SJSA1 (cell line): ENCODE data around the gene RPS14. TPM values are rescaled to one million over a fixed set of nuclear protein-coding genes. Genes with fewer than 3 reads are reported as not detected.
"Not testable (repeated sequence)": the region's sequence is repeated elsewhere in the genome, so short reads cannot be mapped to it uniquely, and the experiment has no call there.

Experiments
- DNase-seq, 2 experiments: peaks; one replicate each; pipeline ENCODE4 v3.0.0-alpha.2; 2015 to 2020; ENCODE audit warnings: low spot score in 2 of 2, low read depth in 1 of 2
- H3K27ac ChIP-seq: fragments of 250-450 bp; sonication (Bioruptor Pico); 2 replicates; pipeline ENCODE4 v1.5.1; 2020; ENCODE audit warnings: mild to moderate bottlenecking, moderate library complexity
- H3K27me3 ChIP-seq: fragments of 250-450 bp; sonication (Bioruptor Pico); replicated peaks from 2 replicates; pipeline ENCODE4 v1.5.1; 2020; ENCODE audit warnings: mild to moderate bottlenecking, moderate library complexity
- H3K36me3 ChIP-seq: fragments of 250-450 bp; sonication (Bioruptor Pico); 2 replicates; pipeline ENCODE4 v1.5.1; 2020; ENCODE audit warnings: mild to moderate bottlenecking
- H3K4me1 ChIP-seq: fragments of 250-450 bp; sonication (Bioruptor Pico); replicated peaks from 2 replicates; pipeline ENCODE4 v1.6.1; 2021; ENCODE audit warnings: mild to moderate bottlenecking
- H3K4me3 ChIP-seq: fragments of 250-450 bp; sonication (Bioruptor Pico); 2 replicates; pipeline ENCODE4 v1.5.1; 2020; ENCODE audit warnings: mild to moderate bottlenecking
- H3K9me3 ChIP-seq: fragments of 250-450 bp; sonication (Bioruptor Pico); replicated peaks from 2 replicates; pipeline ENCODE4 v1.5.1; 2020; ENCODE audit warnings: mild to moderate bottlenecking
- total RNA-seq: library from RNA; depleted of rRNA; stranded (reverse); fragments of >200 nt; shearing (Covaris generic); gene quantifications from 2 replicates; pipeline ENCODE4 v1.2.3, GENCODE V29; 2014

RPS14 gene
- total RNA-seq, 1 experiment from 2014 or later = 2,445 TPM

GRCh38 chr5:150428978-150429377, 20.6 kb downstream of the RPS14 start:
- no peaks in the 10 kb centered on the region for H3K27me3 ChIP-seq
- no peak for DNase-seq
- no peak overlapping the region for H3K4me3 ChIP-seq
- H3K4me1 ChIP-seq = no peaks in the 10 kb centered on the region
- H3K9me3 ChIP-seq = no peaks in the 10 kb centered on the region
- H3K36me3 ChIP-seq = no peaks in the 10 kb centered on the region
- no peak overlapping the region for H3K27ac ChIP-seq

GRCh38 chr5:150428106-150428876, 21.2 kb downstream of the RPS14 start:
- no peak overlapping the region for H3K27ac ChIP-seq
- DNase-seq = no peak
- no peaks in the 10 kb centered on the region for H3K27me3 ChIP-seq
- no peaks in the 10 kb centered on the region for H3K4me1 ChIP-seq
- no peaks in the 10 kb centered on the region for H3K36me3 ChIP-seq
- H3K4me3 ChIP-seq = no peak overlapping the region
- H3K9me3 ChIP-seq = no peaks in the 10 kb centered on the region

GRCh38 chr5:150426165-150426564, 23.4 kb downstream of the RPS14 start:
- H3K4me3 ChIP-seq, H3K9me3 ChIP-seq, H3K27ac ChIP-seq, H3K27me3 ChIP-seq, DNase-seq, H3K4me1 ChIP-seq, H3K36me3 ChIP-seq: not testable (repeated sequence)

GRCh38 chr5:150422758-150423157, 26.8 kb downstream of the RPS14 start:
- H3K4me1 ChIP-seq = no peaks in the 10 kb centered on the region
- no peaks in the 10 kb centered on the region for H3K36me3 ChIP-seq
- H3K27ac ChIP-seq = no peak overlapping the region
- no peaks in the 10 kb centered on the region for H3K27me3 ChIP-seq
- H3K9me3 ChIP-seq = no peaks in the 10 kb centered on the region
- DNase-seq = no peak
- H3K4me3 ChIP-seq = no peak overlapping the region

- no peak overlapping the region for H3K4me3 ChIP-seq
- no peak overlapping the region for H3K27ac ChIP-seq
- DNase-seq = no peak
- H3K36me3 ChIP-seq = no peaks in the 10 kb centered on the region
- H3K27me3 ChIP-seq = no peaks in the 10 kb centered on the region
- H3K4me1 ChIP-seq = no peaks in the 10 kb centered on the region
- H3K9me3 ChIP-seq = no peaks in the 10 kb centered on the region
These were observed 27.5 kb downstream of the RPS14 start for GRCh38 chr5:150422075-150422474.

- Histone ChIP-seq H3K4me1 (no peaks in the 10 kb centered on the region), H3K27me3 (no peaks in the 10 kb centered on the region), H3K9me3 (no peaks in the 10 kb centered on the region), H3K36me3 (no peaks in the 10 kb centered on the region), H3K4me3 (no peak overlapping the region), H3K27ac (no peak overlapping the region)
- DNase-seq = no peak
These were observed 29.8 kb downstream of the RPS14 start for GRCh38 chr5:150419630-150420270.

- not testable (repeated sequence) for H3K27ac ChIP-seq, H3K27me3 ChIP-seq, H3K4me1 ChIP-seq, H3K36me3 ChIP-seq, H3K9me3 ChIP-seq, H3K4me3 ChIP-seq, DNase-seq
These were observed 35.4 kb downstream of the RPS14 start for GRCh38 chr5:150413902-150414790.

- Histone ChIP-seq H3K27ac (no peak overlapping the region), H3K36me3 (no peaks in the 10 kb centered on the region), H3K4me3 (no peak overlapping the region), H3K27me3 (no peaks in the 10 kb centered on the region), H3K9me3 (no peaks in the 10 kb centered on the region), H3K4me1 (peaks cover 5% of the 10 kb centered on the region)
- no peak for DNase-seq
These were observed 36.2 kb downstream of the RPS14 start for GRCh38 chr5:150413176-150413901.

- Histone ChIP-seq H3K4me3 (no peak within 1 kb of the TSS), H3K4me1 (peaks cover 5% of the 10 kb centered on the region), H3K27me3 (no peaks in the 10 kb centered on the region), H3K27ac (no peak within 1 kb of the TSS), H3K9me3 (no peaks in the 10 kb centered on the region), H3K36me3 (no peaks in the 10 kb centered on the region)
- DNase-seq = peak in 1 of 2 experiments; percentile 33
These were observed 37.0 kb downstream of the RPS14 start, which contains the start of gene CD74 for GRCh38 chr5:150412319-150413175. Gene CD74 (minus strand): TSS chr5:150412910. CDS start chr5:150412749, 161 bp downstream.

GRCh38 chr5:150411245-150411979, 38.1 kb downstream of the RPS14 start:
- no peaks in the 10 kb centered on the region for H3K27me3 ChIP-seq
- peaks cover 5% of the 10 kb centered on the region for H3K4me1 ChIP-seq
- H3K27ac ChIP-seq = no peak overlapping the region
- no peak overlapping the region for H3K4me3 ChIP-seq
- H3K9me3 ChIP-seq = no peaks in the 10 kb centered on the region
- H3K36me3 ChIP-seq = no peaks in the 10 kb centered on the region
- DNase-seq = no peak

- peak in 1 of 2 experiments; percentile 62 for DNase-seq
- H3K9me3 ChIP-seq = no peaks in the 10 kb centered on the region
- H3K27me3 ChIP-seq = no peaks in the 10 kb centered on the region
- H3K27ac ChIP-seq = no peak overlapping the region
- no peak overlapping the region for H3K4me3 ChIP-seq
- H3K36me3 ChIP-seq = no peaks in the 10 kb centered on the region
- peaks cover 5% of the 10 kb centered on the region for H3K4me1 ChIP-seq
These were observed 38.9 kb downstream of the RPS14 start for GRCh38 chr5:150410524-150411244.
